Chondrocyte (in vitro differentiated cells): ENCODE measurements around the gene ZFYVE9. TPM values are rescaled to one million over a fixed set of nuclear protein-coding genes. Genes with fewer than 3 reads are reported as not detected.

Experiments
- DNase-seq: peaks from one replicate; pipeline ENCODE4 v3.0.0; 2021; ENCODE audit warnings: mixed read lengths, low spot score
- H3K27ac Mint-ChIP-seq: one replicate; pipeline ENCODE4 v1.8.0; 2021; ENCODE audit warnings: mild to moderate bottlenecking, moderate library complexity, mixed read lengths; ENCODE audit not compliant: unreplicated experiment
- H3K27me3 Mint-ChIP-seq: 2 replicates; pipeline ENCODE4 v1.8.0; 2021; ENCODE audit warnings: low read depth, mixed read lengths
- H3K36me3 Mint-ChIP-seq: 2 replicates; pipeline ENCODE4 v1.8.0; 2021; ENCODE audit warnings: low read depth, mixed read lengths
- H3K4me1 Mint-ChIP-seq: 2 replicates; pipeline ENCODE4 v1.8.0; 2021; ENCODE audit warnings: low read depth, mild to moderate bottlenecking, mixed read lengths
- H3K4me3 Mint-ChIP-seq: one replicate; pipeline ENCODE4 v1.8.0; 2021; ENCODE audit warnings: mild to moderate bottlenecking, moderate library complexity, mixed read lengths; ENCODE audit not compliant: unreplicated experiment
- H3K9me3 Mint-ChIP-seq: 2 replicates; pipeline ENCODE4 v1.8.0; 2021; ENCODE audit warnings: low read depth, mixed read lengths
- CTCF ChIP-seq: fragments of 200-600 bp; sonication (generic); IDR thresholded peaks from 2 replicates; pipeline ENCODE4 v1.5.0; 2021; ENCODE audit warnings: antibody characterized with exemption, mild to moderate bottlenecking, moderate library complexity
- total RNA-seq: library from RNA; stranded (reverse); gene quantifications from 3 replicates; pipeline ENCODE4 v1.2.1, GENCODE V29; 2021

The ZFYVE9 gene
- total RNA-seq, 1 donor from 2014 or later = 20.9 TPM

- no peaks in the 10 kb centered on the region for H3K27me3 Mint-ChIP-seq
- no peak overlapping the region for H3K27ac Mint-ChIP-seq
- DNase-seq = no peak
- H3K36me3 Mint-ChIP-seq = no peaks in the 10 kb centered on the region
- H3K4me3 Mint-ChIP-seq = no peak overlapping the region
- peaks cover 9% of the 10 kb centered on the region for H3K4me1 Mint-ChIP-seq
- no peaks in the 10 kb centered on the region for H3K9me3 Mint-ChIP-seq
- TF ChIP-seq CTCF = no peak
These were observed 11.1 kb downstream of the ZFYVE9 start for GRCh38 chr1:52153010-52153409.

GRCh38 chr1:52153898-52154297 is 12.0 kb downstream of the ZFYVE9 start:
- H3K27ac Mint-ChIP-seq = no peak overlapping the region
- H3K36me3 Mint-ChIP-seq = no peaks in the 10 kb centered on the region
- TF ChIP-seq CTCF = no peak
- no peaks in the 10 kb centered on the region for H3K27me3 Mint-ChIP-seq
- no peaks in the 10 kb centered on the region for H3K9me3 Mint-ChIP-seq
- no peak for DNase-seq
- no peak overlapping the region for H3K4me3 Mint-ChIP-seq
- peaks cover 9% of the 10 kb centered on the region for H3K4me1 Mint-ChIP-seq

GRCh38 chr1:52156460-52156859 is 14.6 kb downstream of the ZFYVE9 start:
- H3K36me3 Mint-ChIP-seq = peaks cover 2% of the 10 kb centered on the region

GRCh38 chr1:52157582-52157981 is 15.7 kb downstream of the ZFYVE9 start:
- H3K27me3 Mint-ChIP-seq = no peaks in the 10 kb centered on the region
- DNase-seq = no peak
- peaks cover 7% of the 10 kb centered on the region for H3K4me1 Mint-ChIP-seq
- no peaks in the 10 kb centered on the region for H3K9me3 Mint-ChIP-seq
- H3K36me3 Mint-ChIP-seq = peaks cover 2% of the 10 kb centered on the region
- TF ChIP-seq CTCF = no peak
- H3K4me3 Mint-ChIP-seq = no peak overlapping the region
- H3K27ac Mint-ChIP-seq = no peak overlapping the region

More at GRCh38 chr1:52156460-52156859, 14.6 kb downstream of the ZFYVE9 start:
- H3K4me3 Mint-ChIP-seq = no peak overlapping the region
- H3K27ac Mint-ChIP-seq = no peak overlapping the region
- no peak for TF ChIP-seq CTCF
- H3K27me3 Mint-ChIP-seq = no peaks in the 10 kb centered on the region
- no peaks in the 10 kb centered on the region for H3K9me3 Mint-ChIP-seq
- DNase-seq = no peak
- H3K4me1 Mint-ChIP-seq = peaks cover 7% of the 10 kb centered on the region

DNA sequence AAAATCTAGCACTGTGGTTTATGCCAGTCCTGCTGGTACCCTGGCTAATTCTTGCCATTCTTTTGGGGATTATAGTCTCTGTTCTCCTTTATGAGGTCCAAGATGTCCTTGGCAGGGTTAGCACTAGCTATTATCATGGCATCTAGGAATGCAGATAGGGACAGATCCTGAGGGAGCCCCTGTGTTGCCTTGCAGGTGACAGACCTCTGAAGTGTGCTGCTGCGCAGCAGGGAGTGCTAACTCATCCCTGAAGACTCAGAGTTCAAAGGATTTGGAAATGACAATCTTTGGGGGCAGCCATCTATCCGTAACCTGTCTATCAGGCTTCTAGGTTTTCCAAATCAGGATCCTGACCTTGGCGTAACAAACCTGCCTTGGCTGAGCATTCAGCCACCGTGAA is 16.3 kb downstream of the ZFYVE9 start:
- H3K4me3 Mint-ChIP-seq = no peak overlapping the region
- TF ChIP-seq CTCF = no peak
- peaks cover 7% of the 10 kb centered on the region for H3K4me1 Mint-ChIP-seq

More for the DNA sequence above, 16.3 kb downstream of the ZFYVE9 start:
- H3K27me3 Mint-ChIP-seq = no peaks in the 10 kb centered on the region
- peaks cover 2% of the 10 kb centered on the region for H3K36me3 Mint-ChIP-seq
- H3K27ac Mint-ChIP-seq = no peak overlapping the region
- no peaks in the 10 kb centered on the region for H3K9me3 Mint-ChIP-seq
- DNase-seq = no peak
